Type B pancreatic cell (in vitro differentiated cells): Measurements from ENCODE around the gene OSCP1. TPM values are rescaled to one million over a fixed set of nuclear protein-coding genes. Genes with fewer than 3 reads are reported as not detected.

Experiments used
- DNase-seq: peaks from one replicate; pipeline ENCODE4 v3.0.0; 2021; ENCODE audit warnings: mixed read lengths; ENCODE audit not compliant: unreplicated experiment; ENCODE audit errors: extremely low spot score
- H3K27ac Mint-ChIP-seq: 2 replicates; pipeline ENCODE4 v1.8.0; 2021; ENCODE audit warnings: mild to moderate bottlenecking, mixed read lengths
- H3K27me3 Mint-ChIP-seq: 2 replicates; pipeline ENCODE4 v1.8.0; 2021; ENCODE audit warnings: mixed read lengths
- H3K36me3 Mint-ChIP-seq: 2 replicates; pipeline ENCODE4 v1.8.0; 2021; ENCODE audit warnings: mixed read lengths
- H3K4me1 Mint-ChIP-seq: one replicate; pipeline ENCODE4 v1.8.0; 2021; ENCODE audit warnings: mixed read lengths; ENCODE audit not compliant: unreplicated experiment
- H3K4me3 Mint-ChIP-seq: 2 replicates; pipeline ENCODE4 v1.8.0; 2021; ENCODE audit warnings: mild to moderate bottlenecking, mixed read lengths
- H3K9me3 Mint-ChIP-seq: 2 replicates; pipeline ENCODE4 v1.8.0; 2021; ENCODE audit warnings: mixed read lengths
- total RNA-seq: library from RNA; stranded (reverse); gene quantifications from 2 replicates; pipeline ENCODE4 v1.2.1, GENCODE V29; 2021; ENCODE audit warnings: low replicate concordance
- TF ChIP-seq, protein P1 (sequence below): fragments of 200-600 bp; sonication (generic); conservative IDR thresholded peaks from 2 replicates; pipeline ENCODE4 v1.5.0; 2021; ENCODE audit warnings: antibody characterized with exemption, mild to moderate bottlenecking

The OSCP1 gene
- total RNA-seq, 1 donor from 2014 or later, result 15.3 TPM

DNA sequence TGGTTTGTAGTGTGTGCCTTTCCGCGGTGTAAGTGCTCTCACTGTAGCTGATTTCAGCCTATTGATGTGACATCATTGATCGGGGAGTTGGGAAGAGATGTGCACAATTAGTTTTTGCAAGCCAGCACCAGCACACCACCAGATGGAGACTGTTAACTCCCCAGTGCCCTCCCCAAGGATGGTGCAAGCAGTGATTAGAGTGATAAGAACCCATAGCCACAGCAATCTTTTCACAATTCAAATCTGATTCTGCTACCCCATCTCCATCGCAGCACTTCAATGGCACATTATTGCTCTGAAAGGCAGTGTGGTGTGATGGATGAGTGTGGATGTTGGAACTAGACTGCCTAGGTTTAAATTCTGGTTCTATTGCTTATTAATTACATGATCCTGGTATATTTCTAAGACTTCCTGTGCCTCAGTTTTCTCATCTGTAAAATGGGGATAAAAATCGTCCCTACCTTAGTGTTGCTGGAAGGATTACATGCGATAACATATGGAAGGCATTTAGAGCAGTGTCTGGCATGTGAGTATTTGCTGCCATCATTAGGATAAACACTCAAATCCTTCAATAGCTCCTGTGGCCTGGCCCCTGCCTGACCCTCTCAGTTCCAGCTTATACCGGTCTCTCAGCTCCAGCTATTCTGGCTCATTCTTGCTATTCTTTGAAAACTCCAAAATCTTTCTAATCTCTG is 25.8 kb upstream of the OSCP1 start:
- Mint-ChIP-seq H3K27ac (no peak overlapping the region), H3K36me3 (no peaks in the 10 kb centered on the region), H3K4me1 (peaks cover 10% of the 10 kb centered on the region), H3K27me3 (peaks cover 3% of the 10 kb centered on the region), H3K9me3 (no peaks in the 10 kb centered on the region), H3K4me3 (no peak overlapping the region)
- DNase-seq, result no peak
- TF ChIP-seq, protein P1, sequence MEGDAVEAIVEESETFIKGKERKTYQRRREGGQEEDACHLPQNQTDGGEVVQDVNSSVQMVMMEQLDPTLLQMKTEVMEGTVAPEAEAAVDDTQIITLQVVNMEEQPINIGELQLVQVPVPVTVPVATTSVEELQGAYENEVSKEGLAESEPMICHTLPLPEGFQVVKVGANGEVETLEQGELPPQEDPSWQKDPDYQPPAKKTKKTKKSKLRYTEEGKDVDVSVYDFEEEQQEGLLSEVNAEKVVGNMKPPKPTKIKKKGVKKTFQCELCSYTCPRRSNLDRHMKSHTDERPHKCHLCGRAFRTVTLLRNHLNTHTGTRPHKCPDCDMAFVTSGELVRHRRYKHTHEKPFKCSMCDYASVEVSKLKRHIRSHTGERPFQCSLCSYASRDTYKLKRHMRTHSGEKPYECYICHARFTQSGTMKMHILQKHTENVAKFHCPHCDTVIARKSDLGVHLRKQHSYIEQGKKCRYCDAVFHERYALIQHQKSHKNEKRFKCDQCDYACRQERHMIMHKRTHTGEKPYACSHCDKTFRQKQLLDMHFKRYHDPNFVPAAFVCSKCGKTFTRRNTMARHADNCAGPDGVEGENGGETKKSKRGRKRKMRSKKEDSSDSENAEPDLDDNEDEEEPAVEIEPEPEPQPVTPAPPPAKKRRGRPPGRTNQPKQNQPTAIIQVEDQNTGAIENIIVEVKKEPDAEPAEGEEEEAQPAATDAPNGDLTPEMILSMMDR, result no peak

DNA sequence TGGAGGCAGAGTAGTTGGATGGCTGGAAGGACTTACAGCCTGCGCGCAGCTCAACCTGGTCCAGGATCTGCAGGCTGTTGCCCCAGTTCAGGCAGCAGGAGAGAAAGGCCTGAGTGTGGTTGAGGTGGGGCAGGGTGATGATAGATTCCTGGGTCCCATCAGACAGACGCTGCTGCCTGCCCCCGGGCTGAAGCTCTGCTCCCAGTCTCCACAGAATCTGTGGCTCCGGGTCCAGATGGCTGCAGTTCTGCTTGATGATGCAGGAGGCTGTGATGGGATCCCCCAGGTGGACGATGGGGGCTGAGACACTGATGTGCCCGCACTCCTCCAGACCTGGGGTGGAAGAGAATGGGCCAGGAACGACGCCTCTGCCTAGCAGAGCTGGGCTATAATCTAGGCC is 25.1 kb upstream of the OSCP1 start:
- peaks cover 3% of the 10 kb centered on the region for H3K27me3 Mint-ChIP-seq
- no peak overlapping the region for H3K4me3 Mint-ChIP-seq
- TF ChIP-seq, protein P1, result no peak
- no peak for DNase-seq
- H3K4me1 Mint-ChIP-seq, result peaks cover 10% of the 10 kb centered on the region
- H3K9me3 Mint-ChIP-seq, result no peaks in the 10 kb centered on the region
- no peaks in the 10 kb centered on the region for H3K36me3 Mint-ChIP-seq
- no peak overlapping the region for H3K27ac Mint-ChIP-seq

DNA sequence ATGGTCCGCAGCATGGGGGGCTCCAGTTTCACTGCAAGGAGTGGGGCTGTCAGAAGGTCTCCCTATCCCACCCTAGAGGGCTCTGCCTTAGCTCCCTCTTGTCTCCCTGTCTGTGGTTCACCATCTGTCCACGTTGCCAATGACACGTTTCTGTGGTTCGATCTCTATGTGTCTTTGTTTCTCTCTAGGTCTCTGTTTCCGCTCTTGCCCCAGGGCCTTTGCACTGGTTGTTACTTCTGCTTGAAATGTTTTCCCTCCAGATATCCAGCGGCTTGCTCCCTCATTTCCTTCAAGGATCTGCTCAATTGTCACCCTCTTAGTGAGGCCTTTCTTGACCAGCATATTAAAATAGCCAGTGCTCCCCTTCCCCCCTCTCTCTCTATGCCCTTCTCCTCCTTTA is 22.4 kb upstream of the OSCP1 start:
- H3K9me3 Mint-ChIP-seq, result no peaks in the 10 kb centered on the region
- TF ChIP-seq, protein P1, result no peak
- peaks cover 10% of the 10 kb centered on the region for H3K4me1 Mint-ChIP-seq
- H3K4me3 Mint-ChIP-seq, result no peak overlapping the region
- DNase-seq, result no peak
- H3K36me3 Mint-ChIP-seq, result no peaks in the 10 kb centered on the region
- H3K27me3 Mint-ChIP-seq, result no peaks in the 10 kb centered on the region
- H3K27ac Mint-ChIP-seq, result no peak overlapping the region

DNA sequence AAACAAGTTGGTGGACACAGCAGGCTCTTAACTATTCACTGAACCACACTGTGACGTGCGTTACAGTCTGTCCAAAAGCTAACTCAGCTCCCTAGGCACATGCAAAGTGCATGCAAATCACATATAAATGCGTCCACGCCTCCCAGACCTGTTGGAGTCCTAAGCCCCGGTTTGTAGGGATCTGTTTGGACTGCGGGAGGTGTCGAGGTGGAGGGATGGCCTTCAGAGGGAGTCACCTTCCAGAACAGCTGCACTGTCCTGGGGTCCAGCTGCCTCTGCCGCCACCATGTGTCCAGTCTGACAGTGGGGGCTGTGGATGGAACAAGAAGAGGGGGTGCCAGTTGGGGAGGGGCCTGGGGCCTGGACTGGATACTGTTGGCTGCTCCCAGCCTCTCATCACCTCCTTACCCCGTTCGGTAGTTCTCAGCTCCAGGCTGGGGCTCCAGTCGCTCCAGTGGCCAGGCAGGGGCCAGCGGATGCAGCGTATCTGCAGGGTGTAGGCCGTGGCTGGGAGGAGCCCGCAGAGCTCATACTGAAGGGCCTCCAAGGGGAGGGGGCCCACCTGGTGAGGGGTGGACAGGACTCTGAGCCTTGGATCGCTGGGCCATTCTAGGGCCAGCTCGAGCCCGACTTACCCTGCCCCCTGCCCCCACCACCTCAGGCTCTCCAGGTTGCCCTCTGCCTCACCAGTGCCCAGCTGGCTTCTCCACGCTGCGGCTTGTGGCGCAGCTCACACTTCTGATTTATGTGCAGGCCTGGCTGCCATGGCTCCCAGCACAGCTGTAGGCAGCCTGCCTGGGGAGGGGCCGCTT is 21.8 kb upstream of the OSCP1 start:
- TF ChIP-seq, protein P1, result no peak
- Mint-ChIP-seq H3K27me3 (no peaks in the 10 kb centered on the region), H3K4me1 (peaks cover 10% of the 10 kb centered on the region)

DNA sequence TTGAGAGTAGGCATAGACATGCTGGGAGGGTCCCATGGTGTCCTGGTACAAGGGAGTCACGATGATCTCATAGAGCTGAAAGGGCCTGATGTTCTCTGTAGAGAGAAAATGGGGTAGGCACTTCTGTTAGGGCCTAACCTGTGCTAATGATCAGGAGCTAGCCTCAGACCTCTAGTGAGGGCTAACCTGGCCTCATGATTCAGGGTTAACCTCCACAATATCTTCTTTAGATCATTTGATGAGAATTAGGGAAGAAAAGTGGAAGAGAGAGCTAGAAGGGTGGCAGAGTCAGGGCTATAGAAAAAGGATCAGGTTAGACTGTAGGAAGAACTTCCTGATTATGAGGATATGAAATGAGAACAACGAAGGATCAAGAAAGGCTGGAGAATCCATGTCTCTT is 18.9 kb upstream of the OSCP1 start:
- no peaks in the 10 kb centered on the region for H3K36me3 Mint-ChIP-seq
- no peak overlapping the region for H3K4me3 Mint-ChIP-seq
- peaks cover 23% of the 10 kb centered on the region for H3K4me1 Mint-ChIP-seq
- no peak for DNase-seq
- TF ChIP-seq, protein P1, result no peak
- H3K9me3 Mint-ChIP-seq, result no peaks in the 10 kb centered on the region
- no peaks in the 10 kb centered on the region for H3K27me3 Mint-ChIP-seq
- no peak overlapping the region for H3K27ac Mint-ChIP-seq

More for the DNA sequence above, 21.8 kb upstream of the OSCP1 start:
- no peak overlapping the region for H3K4me3 Mint-ChIP-seq
- no peaks in the 10 kb centered on the region for H3K36me3 Mint-ChIP-seq
- no peak overlapping the region for H3K27ac Mint-ChIP-seq
- DNase-seq, result no peak
- H3K9me3 Mint-ChIP-seq, result no peaks in the 10 kb centered on the region
